Measurements from ENCODE around the gene TTC7B.

The TTC7B gene

DNA sequence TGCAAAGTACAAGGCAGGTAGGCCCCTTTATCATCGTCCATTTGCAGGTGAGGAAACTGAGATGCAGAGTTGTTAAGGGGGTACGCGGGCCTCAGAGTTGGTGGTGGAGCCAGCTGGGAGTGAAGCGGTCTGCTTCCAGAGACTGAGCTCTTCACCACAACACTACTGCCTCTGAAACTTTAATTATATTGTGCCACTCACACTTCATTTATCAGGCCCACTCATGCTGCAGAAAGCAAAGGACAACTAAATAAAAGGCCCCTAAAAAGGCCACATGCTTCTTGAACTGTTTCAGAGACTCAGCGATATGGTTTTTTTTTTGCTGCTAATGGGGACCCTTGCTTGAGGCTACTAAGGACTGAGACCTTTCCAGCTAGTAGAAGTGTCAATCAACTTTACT lies 153.1 kb downstream of the TTC7B start:
- Histone ChIP-seq H3K36me3 (ENCODE audit: low read depth) (no peaks in the 10 kb centered on the region), H3K4me1 (ENCODE audit: insufficient read depth, poor library complexity, severe bottlenecking) (no peaks in the 10 kb centered on the region), H3K4me3 (ENCODE audit: severe bottlenecking) (no peak overlapping the region), H3K27me3 (ENCODE audit: insufficient read depth, poor library complexity, severe bottlenecking) (no peaks in the 10 kb centered on the region), H3K27ac (ENCODE audit: poor library complexity, severe bottlenecking) (no peak overlapping the region), H3K9me3 (ENCODE audit: severe bottlenecking) (no peaks in the 10 kb centered on the region)
- no peak for ATAC-seq (ENCODE audit: low read depth)
- TF ChIP-seq CTCF (IDR thresholded peaks at IDR 0.05; ENCODE audit: poor library complexity, severe bottlenecking), result no peak
- no peak for DNase-seq (ENCODE audit: low spot score)

GRCh38 chr14:90661866-90662265 lies 154.4 kb downstream of the TTC7B start:
- Histone ChIP-seq H3K27me3 (ENCODE audit: insufficient read depth, poor library complexity, severe bottlenecking) (no peaks in the 10 kb centered on the region), H3K36me3 (ENCODE audit: low read depth) (no peaks in the 10 kb centered on the region), H3K4me3 (ENCODE audit: severe bottlenecking) (no peak overlapping the region), H3K4me1 (ENCODE audit: insufficient read depth, poor library complexity, severe bottlenecking) (no peaks in the 10 kb centered on the region), H3K9me3 (ENCODE audit: severe bottlenecking) (no peaks in the 10 kb centered on the region), H3K27ac (ENCODE audit: poor library complexity, severe bottlenecking) (no peak overlapping the region)
- no peak for TF ChIP-seq CTCF (IDR thresholded peaks at IDR 0.05; ENCODE audit: poor library complexity, severe bottlenecking)
- ATAC-seq (ENCODE audit: low read depth) (no peak), DNase-seq (ENCODE audit: low spot score) (no peak)

DNA sequence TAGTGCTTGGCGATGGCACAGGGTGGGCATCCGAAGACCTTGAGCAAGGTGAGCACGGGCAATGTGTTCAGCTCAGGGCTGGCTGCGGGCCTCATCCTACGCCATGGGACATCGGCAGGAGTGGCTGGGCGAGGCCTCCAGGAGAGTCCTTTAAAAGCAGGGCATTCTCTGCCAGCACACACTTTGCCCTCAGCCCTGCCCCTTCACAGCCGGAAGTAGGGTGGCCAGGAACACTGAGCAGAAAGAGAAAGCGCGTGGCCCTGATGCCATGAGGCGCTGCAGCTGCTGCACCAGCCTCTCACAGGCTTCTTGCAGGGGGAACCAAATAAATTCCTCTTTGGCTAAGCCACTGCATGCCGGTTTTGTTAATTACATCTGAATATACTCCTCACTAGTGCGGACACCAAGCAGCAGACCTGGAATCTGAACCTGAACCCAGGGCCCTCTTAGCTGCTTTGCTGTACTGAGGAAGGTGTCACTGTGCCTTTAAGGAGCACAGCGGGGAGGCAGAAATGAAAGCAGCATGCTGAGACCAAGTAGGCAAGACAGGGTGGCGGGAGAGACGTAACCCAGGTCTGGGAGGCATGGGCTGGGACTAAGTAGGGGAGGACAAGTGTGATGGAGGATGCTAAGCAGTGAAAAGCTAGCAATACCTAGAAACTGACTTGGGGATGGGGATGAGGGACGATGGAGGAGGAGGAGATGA lies 155.2 kb downstream of the TTC7B start:
- no peaks in the 10 kb centered on the region for H3K9me3 ChIP-seq (ENCODE audit: severe bottlenecking)
- H3K36me3 ChIP-seq (ENCODE audit: low read depth), result 0 out of 2 replicates have a peak, but pooled peaks cover 5% of the 10 kb centered on the region
- no peak for DNase-seq (ENCODE audit: low spot score)
- no peak overlapping the region for H3K27ac ChIP-seq (ENCODE audit: poor library complexity, severe bottlenecking)
- no peaks in the 10 kb centered on the region for H3K27me3 ChIP-seq (ENCODE audit: insufficient read depth, poor library complexity, severe bottlenecking)
- TF ChIP-seq CTCF (IDR thresholded peaks at IDR 0.05; ENCODE audit: poor library complexity, severe bottlenecking), result no peak
- no peaks in the 10 kb centered on the region for H3K4me1 ChIP-seq (ENCODE audit: insufficient read depth, poor library complexity, severe bottlenecking)
- H3K4me3 ChIP-seq (ENCODE audit: severe bottlenecking), result no peak overlapping the region
- no peak for ATAC-seq (ENCODE audit: low read depth)

- Histone ChIP-seq H3K4me3 (ENCODE audit: severe bottlenecking) (no peak overlapping the region), H3K27me3 (ENCODE audit: insufficient read depth, poor library complexity, severe bottlenecking) (no peaks in the 10 kb centered on the region), H3K27ac (ENCODE audit: poor library complexity, severe bottlenecking) (no peak overlapping the region), H3K4me1 (ENCODE audit: insufficient read depth, poor library complexity, severe bottlenecking) (no peaks in the 10 kb centered on the region), H3K36me3 (ENCODE audit: low read depth) (peaks cover 15% of the 10 kb centered on the region; the same call in 1 of the 2 replicates), H3K9me3 (ENCODE audit: severe bottlenecking) (no peaks in the 10 kb centered on the region)
- DNase-seq (ENCODE audit: low spot score) (no peak), ATAC-seq (ENCODE audit: low read depth) (no peak)
- TF ChIP-seq CTCF (IDR thresholded peaks at IDR 0.05; ENCODE audit: poor library complexity, severe bottlenecking), result no peak
Measured at GRCh38 chr14:90659156-90659555, 157.1 kb downstream of the TTC7B start.

DNA sequence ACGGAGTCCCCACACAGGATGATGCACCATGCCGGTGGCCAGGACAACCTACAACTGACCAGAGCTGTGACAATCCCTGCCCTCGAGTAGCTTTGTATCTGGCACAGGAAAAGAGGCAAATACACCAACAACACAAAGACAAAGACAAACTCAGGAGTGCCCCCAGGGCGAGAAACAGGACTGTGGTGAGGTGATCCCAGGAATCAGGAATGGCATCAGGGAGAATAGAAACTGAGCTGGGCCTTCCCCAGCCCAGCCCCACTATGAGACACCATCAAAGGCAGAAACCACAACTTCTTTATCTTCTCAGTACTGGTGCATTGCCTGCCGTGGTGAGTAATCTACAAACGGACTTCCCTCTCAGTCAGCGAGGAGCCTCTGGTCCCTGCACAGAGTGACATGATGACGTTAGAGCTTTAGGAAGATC lies 157.7 kb downstream of the TTC7B start:
- Histone ChIP-seq H3K27me3 (ENCODE audit: insufficient read depth, poor library complexity, severe bottlenecking) (no peaks in the 10 kb centered on the region), H3K4me1 (ENCODE audit: insufficient read depth, poor library complexity, severe bottlenecking) (no peaks in the 10 kb centered on the region), H3K9me3 (ENCODE audit: severe bottlenecking) (no peaks in the 10 kb centered on the region), H3K27ac (ENCODE audit: poor library complexity, severe bottlenecking) (no peak overlapping the region), H3K4me3 (ENCODE audit: severe bottlenecking) (no peak overlapping the region), H3K36me3 (ENCODE audit: low read depth) (peaks cover 15% of the 10 kb centered on the region; the same call in 1 of the 2 replicates)
- ATAC-seq (ENCODE audit: low read depth) (peak; percentile 79), DNase-seq (ENCODE audit: low spot score) (no peak)
- no peak for TF ChIP-seq CTCF (IDR thresholded peaks at IDR 0.05; ENCODE audit: poor library complexity, severe bottlenecking)

Data from RWPE2 (cell line).